Germinal center (tissue), 1 donor: ENCODE measurements around the gene OR52B6.
"Not testable (repeated sequence)": the region's sequence is repeated elsewhere in the genome, so short reads cannot be mapped to it uniquely, and the experiment has no call there.

Source experiments
- DNase-seq: peaks from one replicate; pipeline ENCODE4 v3.0.0; 2012; ENCODE audit warnings: mixed read lengths, low spot score

OR52B6 gene

DNA sequence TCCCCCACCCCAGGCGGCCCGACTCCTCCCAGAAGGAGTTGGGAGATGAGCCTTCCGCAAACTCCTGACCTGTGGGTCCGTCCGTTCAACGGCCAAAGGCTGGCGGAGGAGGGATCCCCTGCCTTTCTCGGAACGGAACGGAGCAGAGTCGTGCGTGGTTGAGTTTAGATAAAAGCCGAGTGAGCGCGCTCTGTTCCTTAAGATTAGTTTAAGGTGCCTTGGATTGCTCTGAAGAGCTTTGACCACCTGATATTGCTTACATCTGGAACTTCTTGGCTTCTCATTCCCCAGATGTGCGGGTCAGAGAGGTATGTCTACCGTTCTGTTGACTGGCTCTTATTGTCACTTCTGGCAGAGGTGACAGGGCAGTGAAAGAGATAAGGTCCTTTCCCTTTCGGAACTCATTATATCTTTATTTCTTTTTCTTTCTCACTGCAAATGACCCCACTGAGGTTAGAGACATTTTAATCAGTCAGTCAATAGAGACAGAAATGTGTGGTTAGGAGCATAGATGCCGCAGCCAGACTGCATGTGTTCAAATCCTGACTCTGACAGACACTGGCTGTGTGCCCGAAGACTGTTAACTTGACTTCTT lies 16.0 kb downstream of the OR52B6 start, which contains the start of gene TRIM6:
Gene TRIM6 (plus strand): TSS at position 31 of the 595 bp plus-strand sequence. CDS start 261 bp downstream, at position 292.
- DNase-seq, result no peak

DNA sequence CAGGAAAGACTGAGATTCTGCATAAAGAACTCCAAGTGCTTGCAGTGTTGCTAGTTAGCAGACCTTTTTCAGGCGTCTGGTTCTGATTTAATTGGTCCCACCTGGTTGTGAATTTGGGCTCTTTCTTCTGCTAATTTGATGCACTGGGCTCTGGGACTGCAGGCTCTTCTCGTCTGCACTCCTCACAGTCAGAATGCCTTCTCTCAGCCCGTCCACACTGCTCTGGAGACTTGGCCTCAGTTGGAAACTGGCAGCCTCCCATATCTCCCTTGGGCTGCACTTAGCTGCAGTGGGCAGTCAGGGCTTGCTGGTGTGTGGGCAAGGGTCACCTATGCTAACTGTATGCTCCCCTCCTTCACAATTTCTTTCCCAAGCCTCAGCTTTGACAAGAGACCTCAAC lies 17.3 kb downstream of the OR52B6 start:
- DNase-seq, result no peak

DNA sequence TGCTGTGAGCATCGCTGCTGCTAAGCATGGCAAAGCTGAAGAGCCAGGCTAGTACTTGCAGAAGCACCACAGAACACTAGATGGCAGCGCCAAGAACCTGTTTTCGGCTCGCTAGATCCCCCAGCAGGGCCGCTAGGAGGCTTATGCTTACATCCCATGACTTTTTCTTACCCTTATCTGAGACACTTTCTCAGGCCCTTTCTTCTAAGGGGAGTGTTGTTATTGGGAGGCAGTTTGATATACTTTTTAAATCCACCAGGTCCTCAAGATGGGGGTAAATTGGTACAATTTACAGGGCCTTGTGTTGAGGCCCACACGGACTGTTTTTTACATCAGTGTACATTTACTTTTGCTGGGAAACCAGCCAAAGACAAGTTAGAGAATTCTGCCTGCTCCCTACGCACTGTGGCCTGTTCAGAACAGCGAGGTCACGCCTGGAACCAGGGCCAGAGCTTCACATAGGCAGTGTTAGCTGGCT lies 19.7 kb downstream of the OR52B6 start:
- DNase-seq, result peak; percentile 47

GRCh38 chr11:5602791-5603190 lies 22.1 kb downstream of the OR52B6 start:
- not testable (repeated sequence) for DNase-seq

- DNase-seq, result no peak
Observed at GRCh38 chr11:5603326-5603725, 22.6 kb downstream of the OR52B6 start.

GRCh38 chr11:5604896-5605295 lies 24.2 kb downstream of the OR52B6 start:
- no peak for DNase-seq

DNA sequence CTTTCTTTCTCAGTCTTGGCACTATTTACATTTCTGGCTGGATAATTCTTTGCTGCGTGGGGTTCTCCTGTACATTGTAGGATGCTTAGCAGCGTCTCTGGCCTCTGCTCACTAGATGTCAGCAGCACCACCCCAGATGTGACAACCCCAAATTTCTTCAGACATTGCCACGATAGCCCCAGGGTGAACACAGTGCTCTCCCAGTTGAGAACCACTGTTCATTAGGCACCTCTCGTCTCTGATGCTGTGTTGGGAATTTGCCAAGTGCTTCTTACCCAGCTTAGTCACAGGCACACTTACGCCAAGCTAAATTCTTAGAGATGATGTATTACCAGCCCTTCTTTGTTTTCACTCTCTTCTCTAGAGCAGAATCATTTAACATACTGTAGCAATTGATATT lies 25.2 kb downstream of the OR52B6 start:
- DNase-seq, result no peak

DNA sequence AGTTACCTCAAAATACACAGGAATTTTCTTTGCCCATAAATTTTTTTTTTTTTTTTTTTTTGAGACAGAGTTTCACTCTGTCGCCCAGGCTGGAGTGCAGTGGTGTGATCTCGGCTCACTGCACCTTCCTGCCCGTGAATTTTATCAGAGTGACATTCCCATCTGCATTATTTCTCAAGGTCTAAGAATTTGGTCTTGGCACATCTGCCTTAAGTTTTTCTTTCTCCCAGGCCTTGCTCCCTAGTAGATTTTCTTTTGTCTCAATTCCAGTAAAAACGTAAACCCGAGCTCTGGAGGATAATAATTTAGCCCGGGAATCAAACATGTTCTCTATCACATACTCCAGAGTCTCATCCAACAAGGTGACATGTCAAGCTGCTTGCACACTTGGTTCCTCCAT lies 28.1 kb downstream of the OR52B6 start:
- DNase-seq, result no peak

DNA sequence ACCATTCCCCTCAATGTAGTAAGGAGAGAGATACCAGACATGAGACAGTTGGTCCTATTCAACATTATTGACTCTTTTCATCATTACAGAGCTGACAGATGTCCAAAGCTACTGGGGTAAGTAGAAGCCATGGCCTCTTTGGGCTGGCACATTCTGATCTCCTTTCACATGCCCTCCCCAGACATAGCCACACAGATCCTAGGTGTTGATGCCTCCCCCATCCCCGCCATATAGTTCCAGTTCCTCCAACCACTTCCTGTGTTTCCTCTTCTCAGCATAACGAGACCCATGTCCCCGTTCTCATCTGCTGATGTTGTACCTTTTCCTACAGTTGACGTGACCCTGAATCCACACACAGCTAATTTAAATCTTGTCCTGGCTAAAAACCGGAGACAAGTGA lies 29.8 kb downstream of the OR52B6 start:
- DNase-seq, result no peak

DNA sequence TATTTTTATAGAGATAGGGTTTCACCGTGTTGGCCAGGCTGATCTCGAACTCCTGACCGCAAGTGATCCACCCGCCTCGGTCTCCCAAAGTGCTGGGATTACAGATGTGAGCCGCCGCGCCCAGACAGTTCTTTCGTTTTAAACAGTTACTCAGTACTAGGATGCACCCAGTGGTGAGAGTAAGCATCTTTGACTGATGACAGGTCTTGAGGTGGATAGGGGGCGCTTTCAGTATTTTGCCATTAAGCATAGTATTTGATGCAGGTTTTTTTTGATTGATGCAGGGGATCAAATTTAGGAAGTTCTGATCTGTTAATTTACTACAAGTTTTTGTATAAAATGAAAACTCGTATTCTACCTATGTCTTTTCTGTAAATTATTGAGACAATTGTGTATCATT lies 30.9 kb downstream of the OR52B6 start:
- DNase-seq, result no peak

DNA sequence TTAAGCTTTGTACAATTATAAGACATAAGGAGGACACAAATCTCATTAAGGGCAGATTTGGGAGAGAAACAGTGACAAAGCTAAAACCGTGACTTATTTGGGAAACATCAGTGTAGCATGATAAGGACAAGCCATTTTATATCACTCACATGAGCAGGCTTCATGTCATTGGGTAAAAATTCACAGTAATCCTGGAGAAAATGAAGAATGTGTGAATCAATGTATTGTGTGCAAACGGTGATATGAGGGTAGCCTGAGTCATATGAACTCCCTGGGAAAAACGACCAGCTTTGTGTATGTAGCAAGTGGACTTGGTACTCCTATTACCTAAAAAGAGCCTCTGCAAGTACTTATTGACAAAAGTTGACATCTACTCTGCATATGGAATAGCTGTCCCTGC lies 38.1 kb downstream of the OR52B6 start:
- DNase-seq, result no peak

GRCh38 chr11:5620651-5621521 lies 40.2 kb downstream of the OR52B6 start:
- no peak for DNase-seq

GRCh38 chr11:5621580-5621979 lies 40.9 kb downstream of the OR52B6 start:
- no peak for DNase-seq

GRCh38 chr11:5622802-5623201 lies 42.1 kb downstream of the OR52B6 start:
- no peak for DNase-seq

- DNase-seq, result peak; percentile 92
Observed at GRCh38 chr11:5624489-5625279, 44.0 kb downstream of the OR52B6 start, which contains the start of gene TRIM34. Gene TRIM34 (plus strand): TSS chr11:5625001. CDS start chr11:5632332, 7,331 bp downstream.

DNA sequence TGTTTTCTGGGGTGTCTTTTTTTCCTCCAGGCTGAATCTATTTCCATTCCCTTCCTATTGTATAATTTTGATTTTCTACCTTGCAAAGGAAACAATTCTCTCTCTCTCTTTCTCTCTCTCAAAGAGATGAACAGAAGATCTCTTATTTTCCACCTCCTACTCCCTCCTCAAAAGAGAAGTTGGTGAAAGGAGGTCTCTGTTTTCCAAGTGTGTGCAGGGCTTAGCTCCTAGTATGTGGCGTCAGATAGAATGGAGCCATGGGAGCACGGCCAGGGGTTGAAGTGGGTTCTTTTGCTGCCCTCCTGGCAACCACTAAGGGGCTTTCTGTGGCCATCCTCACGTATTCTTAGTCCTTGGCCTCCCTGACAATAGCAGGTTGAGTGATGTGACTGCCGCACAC lies 44.6 kb downstream of the OR52B6 start:
- DNase-seq, result peak; percentile 13

GRCh38 chr11:5626196-5626595 lies 45.5 kb downstream of the OR52B6 start:
- no peak for DNase-seq

GRCh38 chr11:5631417-5631816 lies 50.7 kb downstream of the OR52B6 start:
- no peak for DNase-seq
